ENCODE data around the gene TSSK2. TPM values are rescaled to one million over a fixed set of nuclear protein-coding genes. Genes with fewer than 3 reads are reported as not detected.

TSSK2 gene
- polyA plus RNA-seq, 1 experiment, result not detected

DNA sequence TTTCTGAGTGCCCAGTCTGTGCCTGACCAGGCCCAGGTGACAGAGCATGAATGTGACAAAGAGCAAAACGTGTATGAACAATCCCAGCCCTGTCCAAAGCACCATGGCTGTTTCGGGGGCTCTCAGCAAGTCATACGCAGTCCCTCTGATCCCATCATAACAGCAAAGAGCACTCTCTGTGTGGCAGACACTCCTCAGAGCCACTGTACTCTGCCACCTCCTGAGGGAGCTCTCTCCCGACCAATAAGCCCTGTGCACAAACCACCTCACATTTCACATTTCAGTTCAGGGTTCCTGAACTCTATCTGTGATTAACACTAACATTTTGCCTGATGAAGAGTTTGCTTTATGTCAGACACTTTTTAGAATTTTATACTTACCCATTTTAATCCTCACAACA lies 15.5 kb upstream of the TSSK2 start:
- TF ChIP-seq, protein P1, sequence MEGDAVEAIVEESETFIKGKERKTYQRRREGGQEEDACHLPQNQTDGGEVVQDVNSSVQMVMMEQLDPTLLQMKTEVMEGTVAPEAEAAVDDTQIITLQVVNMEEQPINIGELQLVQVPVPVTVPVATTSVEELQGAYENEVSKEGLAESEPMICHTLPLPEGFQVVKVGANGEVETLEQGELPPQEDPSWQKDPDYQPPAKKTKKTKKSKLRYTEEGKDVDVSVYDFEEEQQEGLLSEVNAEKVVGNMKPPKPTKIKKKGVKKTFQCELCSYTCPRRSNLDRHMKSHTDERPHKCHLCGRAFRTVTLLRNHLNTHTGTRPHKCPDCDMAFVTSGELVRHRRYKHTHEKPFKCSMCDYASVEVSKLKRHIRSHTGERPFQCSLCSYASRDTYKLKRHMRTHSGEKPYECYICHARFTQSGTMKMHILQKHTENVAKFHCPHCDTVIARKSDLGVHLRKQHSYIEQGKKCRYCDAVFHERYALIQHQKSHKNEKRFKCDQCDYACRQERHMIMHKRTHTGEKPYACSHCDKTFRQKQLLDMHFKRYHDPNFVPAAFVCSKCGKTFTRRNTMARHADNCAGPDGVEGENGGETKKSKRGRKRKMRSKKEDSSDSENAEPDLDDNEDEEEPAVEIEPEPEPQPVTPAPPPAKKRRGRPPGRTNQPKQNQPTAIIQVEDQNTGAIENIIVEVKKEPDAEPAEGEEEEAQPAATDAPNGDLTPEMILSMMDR (IDR thresholded peaks at IDR 0.05; ENCODE audit: low read depth, low read length), result peak; percentile 45
- no peak overlapping the region for H3K4me3 ChIP-seq (ENCODE audit: low read depth, low read length)
- POLR2A ChIA-PET, result no interaction called here
- CTCF ChIA-PET, result no interaction called here
- no peaks in the 10 kb centered on the region for H3K27me3 ChIP-seq (ENCODE audit: control insufficient read depth, insufficient read depth, low read length)
- H3K27ac ChIP-seq (ENCODE audit: low read depth, low read length), result no peak overlapping the region
- no peaks in the 10 kb centered on the region for H3K9me3 ChIP-seq (ENCODE audit: control insufficient read depth, insufficient read depth, low read length)
- no peak for DNase-seq (ENCODE audit: low read depth, low spot score)

DNA sequence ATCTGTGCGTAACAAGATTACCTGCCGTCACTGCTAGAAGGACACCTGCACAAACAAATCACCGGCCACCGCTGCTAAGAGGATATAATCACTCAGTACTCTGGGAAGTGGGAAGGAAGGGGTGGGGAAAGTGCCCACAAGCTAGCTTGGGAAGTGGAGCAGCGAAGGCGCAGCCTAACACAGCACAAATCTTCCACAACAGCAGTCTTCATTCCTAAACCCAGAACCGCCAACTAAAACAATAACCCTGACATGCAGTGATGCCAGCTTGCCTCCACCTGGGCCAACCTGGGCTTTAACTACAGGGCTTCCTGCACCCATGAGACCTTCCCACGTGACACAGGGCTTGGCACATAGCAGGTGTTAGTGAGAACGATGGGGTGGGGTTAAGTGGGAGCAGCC lies 14.0 kb upstream of the TSSK2 start:
- Histone ChIP-seq H3K9me3 (ENCODE audit: control insufficient read depth, insufficient read depth, low read length) (no peaks in the 10 kb centered on the region; the same call in 1 of the 2 replicates), H3K4me3 (ENCODE audit: low read depth, low read length) (no peak overlapping the region), H3K27me3 (ENCODE audit: control insufficient read depth, insufficient read depth, low read length) (no peaks in the 10 kb centered on the region), H3K27ac (ENCODE audit: low read depth, low read length) (no peak overlapping the region)
- no peak for DNase-seq (ENCODE audit: low read depth, low spot score)
- ChIA-PET POLR2A (no interaction called here), CTCF (interaction anchor here (0.6 kb wide), 1 partner anchor 28 kb away, joined by 3 read pairs; the partner anchor contains the start of gene ESS2)
- TF ChIP-seq, protein P1 (IDR thresholded peaks at IDR 0.05; ENCODE audit: low read depth, low read length), result no peak

DNA sequence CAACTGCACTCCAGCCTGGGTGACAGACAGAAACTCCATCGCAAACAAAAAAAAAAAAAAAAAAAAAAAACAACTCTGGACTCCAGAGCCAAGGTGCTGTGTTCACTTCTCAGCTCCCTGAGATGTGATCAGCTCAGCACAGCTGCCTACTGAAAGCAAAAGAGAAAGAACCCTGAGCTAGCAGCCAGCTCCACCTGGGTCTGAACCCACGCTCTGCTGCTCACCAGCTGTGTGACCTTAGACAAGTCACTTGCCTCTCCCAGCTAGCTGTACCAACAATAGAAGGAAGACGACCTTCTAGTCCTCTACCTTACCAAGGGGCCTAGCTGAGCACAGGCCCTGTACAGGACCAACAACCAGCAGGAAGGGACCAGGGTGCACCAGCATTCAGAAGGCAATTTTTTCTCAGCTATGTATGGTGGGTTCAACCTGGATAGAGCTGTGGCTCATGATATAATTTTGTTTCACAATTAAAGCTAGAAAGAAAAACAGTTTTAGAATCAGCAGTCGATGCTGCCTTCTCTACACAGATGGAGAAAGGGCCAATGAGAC lies 12.7 kb upstream of the TSSK2 start:
- H3K4me3 ChIP-seq (ENCODE audit: low read depth, low read length), result no peak overlapping the region
- H3K27ac ChIP-seq (ENCODE audit: low read depth, low read length), result no peak overlapping the region
- TF ChIP-seq, protein P1 (IDR thresholded peaks at IDR 0.05; ENCODE audit: low read depth, low read length), result no peak
- DNase-seq (ENCODE audit: low read depth, low spot score), result no peak
- H3K27me3 ChIP-seq (ENCODE audit: control insufficient read depth, insufficient read depth, low read length), result no peaks in the 10 kb centered on the region
- POLR2A ChIA-PET, result no interaction called here
- H3K9me3 ChIP-seq (ENCODE audit: control insufficient read depth, insufficient read depth, low read length), result no peaks in the 10 kb centered on the region; the same call in 1 of the 2 replicates
- CTCF ChIA-PET, result interaction anchor here (1.1 kb wide), 1 partner anchor 27 kb away, joined by 5 read pairs; no protein-coding TSS in a partner anchor

DNA sequence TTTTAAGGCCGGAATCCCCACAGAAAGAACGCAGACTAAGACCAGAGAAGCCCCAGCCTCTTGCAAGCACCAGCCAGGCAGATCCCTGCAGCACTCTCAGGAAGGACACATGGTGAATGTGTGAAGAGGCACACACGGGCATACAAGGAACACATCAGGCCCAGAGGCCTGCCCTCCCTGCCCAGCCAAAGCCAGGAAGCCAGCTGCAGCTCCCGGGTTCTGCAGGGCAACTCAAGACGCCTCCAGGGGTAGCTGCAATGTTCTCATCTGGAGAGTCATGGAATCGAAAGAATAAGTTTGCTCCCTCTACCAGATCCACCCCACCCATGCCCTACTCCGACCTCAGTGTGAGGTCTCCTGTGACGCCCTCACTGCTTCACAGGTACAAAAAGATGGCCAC lies 11.2 kb upstream of the TSSK2 start:
- POLR2A ChIA-PET, result no interaction called here

More for the DNA sequence above, 11.2 kb upstream of the TSSK2 start:
- H3K4me3 ChIP-seq (ENCODE audit: low read depth, low read length), result no peak overlapping the region
- TF ChIP-seq, protein P1 (IDR thresholded peaks at IDR 0.05; ENCODE audit: low read depth, low read length), result no peak
- CTCF ChIA-PET, result no interaction called here
- H3K27me3 ChIP-seq (ENCODE audit: control insufficient read depth, insufficient read depth, low read length), result peaks cover 3% of the 10 kb centered on the region
- no peak overlapping the region for H3K27ac ChIP-seq (ENCODE audit: low read depth, low read length)
- no peaks in the 10 kb centered on the region; the same call in 1 of the 2 replicates for H3K9me3 ChIP-seq (ENCODE audit: control insufficient read depth, insufficient read depth, low read length)
- DNase-seq (ENCODE audit: low read depth, low spot score), result no peak

Data from AG04450 (cell line).